ENCODE results near the gene TMEM236.

DNA sequence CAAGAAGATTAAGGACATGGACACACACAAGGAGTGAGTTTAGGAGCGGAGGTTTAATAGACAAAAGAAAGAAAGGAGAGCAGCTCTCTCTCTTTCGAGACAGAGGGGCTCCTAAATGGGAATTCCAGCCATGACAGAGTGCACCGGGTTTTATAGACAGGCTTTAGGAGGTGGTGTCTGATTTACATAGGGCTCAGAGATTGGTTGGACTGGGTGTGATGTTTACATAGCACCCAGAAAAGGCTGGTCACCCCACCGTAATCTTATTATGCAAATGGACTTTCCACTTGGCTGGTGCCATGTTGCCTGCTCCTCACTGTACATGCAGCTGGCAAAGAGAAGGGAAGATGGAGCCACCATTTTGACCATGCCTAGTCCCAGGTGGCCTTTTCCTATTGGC, 28.7 kb downstream of the TMEM236 start:
- TF ChIP-seq POLR2A (IDR thresholded peaks at IDR 0.05), result no peak
- TF ChIP-seq, protein P1, sequence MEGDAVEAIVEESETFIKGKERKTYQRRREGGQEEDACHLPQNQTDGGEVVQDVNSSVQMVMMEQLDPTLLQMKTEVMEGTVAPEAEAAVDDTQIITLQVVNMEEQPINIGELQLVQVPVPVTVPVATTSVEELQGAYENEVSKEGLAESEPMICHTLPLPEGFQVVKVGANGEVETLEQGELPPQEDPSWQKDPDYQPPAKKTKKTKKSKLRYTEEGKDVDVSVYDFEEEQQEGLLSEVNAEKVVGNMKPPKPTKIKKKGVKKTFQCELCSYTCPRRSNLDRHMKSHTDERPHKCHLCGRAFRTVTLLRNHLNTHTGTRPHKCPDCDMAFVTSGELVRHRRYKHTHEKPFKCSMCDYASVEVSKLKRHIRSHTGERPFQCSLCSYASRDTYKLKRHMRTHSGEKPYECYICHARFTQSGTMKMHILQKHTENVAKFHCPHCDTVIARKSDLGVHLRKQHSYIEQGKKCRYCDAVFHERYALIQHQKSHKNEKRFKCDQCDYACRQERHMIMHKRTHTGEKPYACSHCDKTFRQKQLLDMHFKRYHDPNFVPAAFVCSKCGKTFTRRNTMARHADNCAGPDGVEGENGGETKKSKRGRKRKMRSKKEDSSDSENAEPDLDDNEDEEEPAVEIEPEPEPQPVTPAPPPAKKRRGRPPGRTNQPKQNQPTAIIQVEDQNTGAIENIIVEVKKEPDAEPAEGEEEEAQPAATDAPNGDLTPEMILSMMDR (IDR thresholded peaks at IDR 0.05), result no peak
- no peak for TF ChIP-seq EP300 (IDR thresholded peaks at IDR 0.05)
